Activated B cell treated with CpG ODN at 0.5 μM for 24 hours (primary cell): ENCODE measurements around the gene CXCR2. TPM values are rescaled to one million over a fixed set of nuclear protein-coding genes. Genes with fewer than 3 reads are reported as not detected.

Source experiments
- ATAC-seq: fragments of 200-7000 bp; cut with Tn5 transposase; one replicate; pipeline ENCODE4 v1.10.0; 2021; ENCODE audit warnings: low read depth, mild to moderate bottlenecking, moderate library complexity
- CTCF ChIA-PET: fragments of 350-600 bp; sonication (Branson Sonifier 250); formaldehyde crosslinking; loops from one replicate; lab custom pipeline; 2021; ENCODE audit warnings: antibody characterized with exemption; lab: Charles Lee
- POLR2A ChIA-PET: fragments of 350-600 bp; sonication (Branson Sonifier 250); formaldehyde crosslinking; loops from one replicate; lab custom pipeline; 2021; ENCODE audit warnings: antibody characterized with exemption; lab: Charles Lee
- DNase-seq: peaks from one replicate; pipeline ENCODE4 v3.0.0; 2022
- H3K27ac Mint-ChIP-seq: one replicate; pipeline ENCODE4 v1.8.0; 2020; ENCODE audit warnings: mixed read lengths
- H3K27me3 Mint-ChIP-seq: one replicate; pipeline ENCODE4 v1.8.0; 2021; ENCODE audit warnings: mixed read lengths
- H3K36me3 Mint-ChIP-seq: one replicate; pipeline ENCODE4 v1.8.0; 2021; ENCODE audit warnings: low read depth, mixed read lengths
- H3K4me1 Mint-ChIP-seq: one replicate; pipeline ENCODE4 v1.8.0; 2021; ENCODE audit warnings: mixed read lengths
- H3K4me3 Mint-ChIP-seq: one replicate; pipeline ENCODE4 v1.8.0; 2020; ENCODE audit warnings: mild to moderate bottlenecking, mixed read lengths
- H3K9me3 Mint-ChIP-seq: one replicate; pipeline ENCODE4 v1.8.0; 2020; ENCODE audit warnings: mixed read lengths
- CTCF ChIP-seq: fragments of 200-600 bp; IDR thresholded peaks from one replicate; pipeline ENCODE4 v1.8.0; 2022; ENCODE audit warnings: antibody characterized with exemption, mild to moderate bottlenecking
- intact Hi-C: fragments of 100-400 bp; cut with micrococcal nuclease; formaldehyde crosslinking; loops from one replicate; pipeline ENCODE4 v1.15.1; 2024
- total RNA-seq: library from RNA; stranded (reverse); gene quantifications from 2 replicates; pipeline ENCODE4 v1.2.3, GENCODE V29; 2022

The CXCR2 gene
- total RNA-seq, 1 donor from 2014 or later = not detected

GRCh38 chr2:218082586-218083351 lies 43.1 kb upstream of the CXCR2 start:
- no peaks in the 10 kb centered on the region for H3K36me3 Mint-ChIP-seq
- CTCF ChIA-PET = no interaction called here
- H3K27me3 Mint-ChIP-seq = peaks cover 2% of the 10 kb centered on the region
- ATAC-seq (no peak), DNase-seq (no peak)
- intact Hi-C loops = no loop called here
- peaks cover 6% of the 10 kb centered on the region for H3K4me1 Mint-ChIP-seq
- H3K4me3 Mint-ChIP-seq = no peak overlapping the region
- H3K27ac Mint-ChIP-seq = no peak overlapping the region
- peaks cover 8% of the 10 kb centered on the region for H3K9me3 Mint-ChIP-seq
- POLR2A ChIA-PET = no interaction called here
- TF ChIP-seq CTCF = no peak

GRCh38 chr2:218083352-218083676 lies 42.5 kb upstream of the CXCR2 start:
- POLR2A ChIA-PET = no interaction called here
- ATAC-seq = no peak

DNA sequence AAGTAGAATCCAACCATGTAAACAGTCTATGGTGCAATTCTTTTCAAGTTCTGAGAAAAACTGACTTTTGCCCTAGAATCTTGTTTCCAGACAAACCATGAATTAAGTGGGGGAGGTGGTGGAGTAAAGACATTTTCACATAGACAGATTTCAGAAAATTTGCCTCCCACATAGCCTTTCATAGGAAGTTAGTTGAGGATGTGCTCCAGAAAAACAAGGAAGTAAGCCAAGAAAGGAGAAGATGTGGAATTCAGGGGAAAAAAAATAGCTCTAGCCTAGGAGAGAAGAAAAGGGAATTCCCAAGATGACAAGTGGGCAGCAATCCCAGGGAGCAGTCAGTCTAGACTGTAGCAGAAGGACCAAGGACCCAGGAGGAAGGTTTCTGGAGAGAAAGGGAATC lies 39.4 kb upstream of the CXCR2 start:
- ChIA-PET CTCF (interaction anchor here (1.0 kb wide), 1 partner anchor 22 kb away, joined by 3 read pairs; no protein-coding TSS in a partner anchor), POLR2A (no interaction called here)
- no peak overlapping the region for H3K4me3 Mint-ChIP-seq
- no peaks in the 10 kb centered on the region for H3K4me1 Mint-ChIP-seq
- no peak for TF ChIP-seq CTCF
- DNase-seq = no peak
- no peaks in the 10 kb centered on the region for H3K36me3 Mint-ChIP-seq
- intact Hi-C loops = no loop called here
- ATAC-seq = no peak
- H3K27ac Mint-ChIP-seq = no peak overlapping the region
- H3K9me3 Mint-ChIP-seq = peaks cover 8% of the 10 kb centered on the region
- peaks cover 9% of the 10 kb centered on the region for H3K27me3 Mint-ChIP-seq

More at GRCh38 chr2:218083352-218083676, 42.5 kb upstream of the CXCR2 start:
- DNase-seq = no peak
- CTCF ChIA-PET = no interaction called here
- Mint-ChIP-seq H3K9me3 (peaks cover 8% of the 10 kb centered on the region), H3K27ac (no peak overlapping the region), H3K27me3 (peaks cover 2% of the 10 kb centered on the region), H3K36me3 (no peaks in the 10 kb centered on the region), H3K4me3 (no peak overlapping the region), H3K4me1 (peaks cover 6% of the 10 kb centered on the region)
- intact Hi-C loops = no loop called here
- no peak for TF ChIP-seq CTCF

- no peak overlapping the region for H3K27ac Mint-ChIP-seq
- intact Hi-C loops = no loop called here
- DNase-seq = no peak
- no peak for TF ChIP-seq CTCF
- ATAC-seq = no peak
- no peaks in the 10 kb centered on the region for H3K4me1 Mint-ChIP-seq
- peaks cover 13% of the 10 kb centered on the region for H3K27me3 Mint-ChIP-seq
- peaks cover 8% of the 10 kb centered on the region for H3K9me3 Mint-ChIP-seq
- ChIA-PET CTCF (no interaction called here), POLR2A (no interaction called here)
- no peaks in the 10 kb centered on the region for H3K36me3 Mint-ChIP-seq
- H3K4me3 Mint-ChIP-seq = no peak overlapping the region
Observed at GRCh38 chr2:218089259-218089658, 36.6 kb upstream of the CXCR2 start.

DNA sequence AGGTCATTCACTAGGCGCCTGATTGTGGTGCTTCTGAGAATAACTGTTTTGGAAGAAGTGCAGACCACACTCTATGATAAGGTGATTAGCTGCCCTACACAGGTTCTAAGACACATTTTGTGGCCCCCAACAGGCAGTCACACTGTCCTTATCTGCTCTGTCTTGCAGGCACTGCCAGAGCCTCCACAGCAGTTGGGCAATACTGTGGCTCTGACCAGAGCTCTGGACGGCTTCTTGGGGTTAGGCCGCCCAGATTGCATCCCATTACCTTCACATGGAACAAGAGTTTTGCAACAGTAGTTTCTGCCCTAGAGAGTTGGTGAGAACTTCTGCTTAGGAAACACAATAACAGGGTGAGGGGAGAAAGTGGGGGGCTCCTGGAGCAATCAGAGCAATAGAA lies 34.1 kb upstream of the CXCR2 start:
- Mint-ChIP-seq H3K4me3 (no peak overlapping the region), H3K9me3 (no peaks in the 10 kb centered on the region)
- no peak for ATAC-seq

More for the DNA sequence above, 34.1 kb upstream of the CXCR2 start:
- Mint-ChIP-seq H3K27me3 (peaks cover 10% of the 10 kb centered on the region), H3K36me3 (no peaks in the 10 kb centered on the region), H3K27ac (no peak overlapping the region), H3K4me1 (no peaks in the 10 kb centered on the region)
- ChIA-PET POLR2A (no interaction called here), CTCF (no interaction called here)
- no peak for TF ChIP-seq CTCF
- intact Hi-C loops = no loop called here
- no peak for DNase-seq
